Spleen (tissue), 11 donors: ENCODE results near the gene PTPN4. TPM values are rescaled to one million over a fixed set of nuclear protein-coding genes. Genes with fewer than 3 reads are reported as not detected.
"Not testable (repeated sequence)": the region's sequence is repeated elsewhere in the genome, so short reads cannot be mapped to it uniquely, and the experiment has no call there.

Source experiments
- DNase-seq: peaks from one replicate; pipeline ENCODE4 v3.0.0-alpha.2; 2020
- H3K27ac ChIP-seq, 8 donors: fragments of 200-600 bp; sonication (generic) in 7 of 8; 1 replicate in 4 of 8; 2 replicates in 4 of 8; pipeline versions ENCODE4 v1.5.0 to v1.8.0; 2016 to 2021; ENCODE audit warnings: inconsistent platforms in 4 of 8, mild to moderate bottlenecking in 4 of 8, moderate library complexity in 1 of 8
- H3K27me3 ChIP-seq, 7 donors: fragments of 200-600 bp; sonication (generic) in 6 of 7; replicated peaks in 1 of 7; 1 replicate in 4 of 7; 2 replicates in 3 of 7; pipeline versions ENCODE4 v1.5.0 to v1.8.0; 2016 to 2021; ENCODE audit warnings: inconsistent platforms in 3 of 7, mild to moderate bottlenecking in 1 of 7
- H3K36me3 ChIP-seq, 6 donors: fragments of 200-600 bp; sonication (generic) in 5 of 6; 1 replicate in 4 of 6; 2 replicates in 2 of 6; pipeline versions ENCODE4 v1.5.0 to v1.8.0; 2016 to 2021; ENCODE audit warnings: inconsistent platforms in 2 of 6
- H3K4me1 ChIP-seq, 6 donors: fragments of 200-600 bp; sonication (generic) in 5 of 6; 1 replicate in 3 of 6; 2 replicates in 3 of 6; pipeline versions ENCODE4 v1.5.0 to v1.8.0; 2016 to 2021; ENCODE audit warnings: inconsistent platforms in 3 of 6
- H3K4me3 ChIP-seq, 8 donors: fragments of 200-600 bp; sonication (generic) in 7 of 8; 1 replicate in 4 of 8; 2 replicates in 4 of 8; pipeline versions ENCODE4 v1.5.0 to v1.8.0; 2016 to 2021; ENCODE audit warnings: inconsistent platforms in 4 of 8, mild to moderate bottlenecking in 4 of 8, moderate library complexity in 2 of 8
- H3K9me3 ChIP-seq, 8 donors: fragments of 200-600 bp; sonication (generic) in 7 of 8; 1 replicate in 4 of 8; 2 replicates in 4 of 8; pipeline versions ENCODE4 v1.5.0 to v1.8.0; 2016 to 2021; ENCODE audit warnings: inconsistent platforms in 4 of 8
- CTCF ChIP-seq, 11 experiments: fragments of 200-600 bp in 7 of 11; fragments of 450-650 bp in 4 of 11; sonication (generic) in 4 of 11; IDR thresholded peaks in 8 of 11; conservative IDR thresholded peaks in 3 of 11; 1 replicate in 7 of 11; 2 replicates in 4 of 11; pipeline versions ENCODE4 v1.4.0 to v1.8.0; 2016 to 2021; ENCODE audit warnings: antibody characterized with exemption in 11 of 11, inconsistent platforms in 4 of 11, mild to moderate bottlenecking in 1 of 11
- POLR2A ChIP-seq, 3 donors: fragments of 450-650 bp; IDR thresholded peaks; one replicate each; pipeline ENCODE4 v1.5.1; 2017; ENCODE audit warnings: antibody characterized with exemption in 3 of 3, mild to moderate bottlenecking in 1 of 3
- POLR2AphosphoS5 ChIP-seq, 3 donors: sonication (generic); formaldehyde crosslinking; IDR thresholded peaks; one replicate each; pipeline ENCODE4 v1.5.1; 2017; ENCODE audit warnings: antibody characterized with exemption in 3 of 3
- WGBS, 5 donors: extraction: QIAGEN DNeasy Blood & Tissue Kit in 3 of 5; methylation state at CpG; one replicate each; pipeline versions ENCODE4 v1.1.5 to v1.1.7; 2013 to 2018; 5-methylcytosine and 5-hydroxymethylcytosine counted together
- intact Hi-C: fragments of 100-400 bp; cut with DNase I; formaldehyde crosslinking; loops from one replicate; pipeline ENCODE4 v1.15.0; 2023; ENCODE audit warnings: low total_unique reads
- polyA plus RNA-seq, 3 donors: library from polyadenylated mRNA; stranded (reverse); fragments of 200-250 nt; gene quantifications; one replicate each; pipeline ENCODE4 v1.2.1, GENCODE V29; 2013
- total RNA-seq, 7 donors: library from RNA; depleted of rRNA in 3 of 7; stranded (reverse); fragments of >200 nt in 3 of 7; fragmentation: NEBNext Ultra II Directional in 4 of 7; extraction: Animal tissue kit (Norgen Biotek cat#: 25700) in 4 of 7; gene quantifications; one replicate each; pipeline versions ENCODE4 v1.1.0 to v1.2.1, GENCODE V29; 2016 to 2021
- donor health status: healthy with polysubstance abuse.
- donor health status: DM: no; HTN: no; CAD: no; lungs with moderate emphysema.
- donor health status: DM: no; HTN: no; CAD: no.
- donor health status: Bipolar disorder and iron deficiency.
- donor health status: healthy.
- donor health status: DM: no; HTN: no; CAD: no.
- donor health status: DM: yes; HTN: yes; CAD: no.

The PTPN4 gene
- total and polyA plus RNA-seq, 10 donors = 2.4 to 50.9 (median 37.1) TPM

- TF ChIP-seq POLR2A (IDR thresholded peaks at IDR 0.05) (no peak), CTCF (IDR thresholded peaks at IDR 0.05 in 8 of 11, conservative IDR thresholded peaks at IDR 0.05 in 3 of 11) (no peak), POLR2AphosphoS5 (IDR thresholded peaks at IDR 0.05) (no peak)
- Histone ChIP-seq H3K27ac (no peak overlapping the region), H3K4me3 (no peak overlapping the region), H3K4me1 (no peaks in the 10 kb centered on the region), H3K9me3 (no peaks in the 10 kb centered on the region), H3K27me3 (no peaks in the 10 kb centered on the region), H3K36me3 (peaks cover 0 to 5% (median 0%) of the 10 kb centered on the region in 6 donors)
- 69 to 95% (median 82%) methylated on average over 3 of the region's 3 CpGs for WGBS, 5 donors
- no peak for DNase-seq
- intact Hi-C loops = no loop called here
Measured at GRCh38 chr2:119983108-119983507, 223.4 kb downstream of the PTPN4 start.

- H3K27me3 ChIP-seq = peaks cover 0 to 4% (median 0%) of the 10 kb centered on the region in 7 donors
- no peak for DNase-seq
- intact Hi-C loops = no loop called here
- H3K9me3 ChIP-seq = no peaks in the 10 kb centered on the region
- no peaks in the 10 kb centered on the region for H3K36me3 ChIP-seq
- H3K4me3 ChIP-seq = no peak overlapping the region
- no peaks in the 10 kb centered on the region for H3K4me1 ChIP-seq
- TF ChIP-seq POLR2A (IDR thresholded peaks at IDR 0.05) (no peak), POLR2AphosphoS5 (IDR thresholded peaks at IDR 0.05) (no peak), CTCF (IDR thresholded peaks at IDR 0.05 in 8 of 11, conservative IDR thresholded peaks at IDR 0.05 in 3 of 11) (no peak)
- 73 to 82% (median 80%) methylated on average over 3 of the region's 3 CpGs for WGBS, 5 donors
- H3K27ac ChIP-seq = no peak overlapping the region
Measured at GRCh38 chr2:119996148-119996547, 236.4 kb downstream of the PTPN4 start.

- peak; percentile 61 for DNase-seq
- H3K4me1 ChIP-seq, H3K27me3 ChIP-seq, intact Hi-C loops, H3K9me3 ChIP-seq, H3K36me3 ChIP-seq, H3K27ac ChIP-seq, H3K4me3 ChIP-seq: not testable (repeated sequence)
- WGBS, 5 donors = 90 to 95% (median 93%) methylated on average over 25 to 55 of the region's 55 CpGs
Measured at GRCh38 chr2:119996896-119997891, 237.5 kb downstream of the PTPN4 start.

- 88 to 96% (median 93%) methylated on average over 1 of the region's 1 CpG for WGBS, 5 donors
- Histone ChIP-seq H3K4me3 (no peak overlapping the region), H3K4me1 (peaks cover 0 to 5% (median 0%) of the 10 kb centered on the region in 6 donors), H3K27me3 (no peaks in the 10 kb centered on the region), H3K9me3 (no peaks in the 10 kb centered on the region), H3K27ac (no peak overlapping the region), H3K36me3 (no peaks in the 10 kb centered on the region)
- no peak for TF ChIP-seq CTCF (IDR thresholded peaks at IDR 0.05 in 8 of 11, conservative IDR thresholded peaks at IDR 0.05 in 3 of 11)
- TF ChIP-seq POLR2AphosphoS5 (IDR thresholded peaks at IDR 0.05) = no peak
- TF ChIP-seq POLR2A (IDR thresholded peaks at IDR 0.05) = no peak
- intact Hi-C loops = no loop called here
- DNase-seq = no peak
Measured at GRCh38 chr2:120001471-120001870, 241.7 kb downstream of the PTPN4 start.
